PFSK-1 (cell line): ENCODE measurements around the gene MS4A14.

Experiments used
- FOXP2 ChIP-seq: optimal IDR thresholded peaks from 2 replicates; pipeline ENCODE3; 2011; ENCODE audit warnings: borderline replicate concordance, control low read depth, inconsistent platforms; ENCODE audit not compliant: insufficient read depth; ENCODE audit errors: extremely low read length, extremely low read depth
- POLR2AphosphoS5 ChIP-seq: IDR thresholded peaks from 2 replicates; pipeline ENCODE4 v1.6.1; 2012; ENCODE audit warnings: low read depth, mild to moderate bottlenecking, control low read depth, low read length, moderate library complexity
- SIN3A ChIP-seq: IDR thresholded peaks from 2 replicates; pipeline ENCODE4 v1.6.1; 2012; ENCODE audit warnings: mild to moderate bottlenecking, low read length, moderate library complexity, borderline replicate concordance; ENCODE audit not compliant: insufficient read depth
- TAF1 ChIP-seq: IDR thresholded peaks from 2 replicates; pipeline ENCODE4 v1.6.1; 2012; ENCODE audit warnings: low read length, control low read depth, borderline replicate concordance; ENCODE audit not compliant: insufficient read depth
- TF ChIP-seq, protein P1 (sequence below), 2 experiments: IDR thresholded peaks; 2 replicates each; pipeline versions ENCODE4 v1.6.1 to v1.8.0; 2011 to 2012; ENCODE audit warnings: low read depth in 2 of 2, low read length in 2 of 2, control low read depth in 1 of 2, inconsistent platforms in 1 of 2, mild to moderate bottlenecking in 1 of 2, moderate library complexity in 1 of 2; ENCODE audit not compliant: insufficient read depth in 1 of 2

MS4A14 gene

GRCh38 chr11:60389279-60389910 lies 6.9 kb upstream of the MS4A14 start:
- TF ChIP-seq FOXP2, result no peak
- TF ChIP-seq POLR2AphosphoS5, result no peak
- TF ChIP-seq, protein P1, sequence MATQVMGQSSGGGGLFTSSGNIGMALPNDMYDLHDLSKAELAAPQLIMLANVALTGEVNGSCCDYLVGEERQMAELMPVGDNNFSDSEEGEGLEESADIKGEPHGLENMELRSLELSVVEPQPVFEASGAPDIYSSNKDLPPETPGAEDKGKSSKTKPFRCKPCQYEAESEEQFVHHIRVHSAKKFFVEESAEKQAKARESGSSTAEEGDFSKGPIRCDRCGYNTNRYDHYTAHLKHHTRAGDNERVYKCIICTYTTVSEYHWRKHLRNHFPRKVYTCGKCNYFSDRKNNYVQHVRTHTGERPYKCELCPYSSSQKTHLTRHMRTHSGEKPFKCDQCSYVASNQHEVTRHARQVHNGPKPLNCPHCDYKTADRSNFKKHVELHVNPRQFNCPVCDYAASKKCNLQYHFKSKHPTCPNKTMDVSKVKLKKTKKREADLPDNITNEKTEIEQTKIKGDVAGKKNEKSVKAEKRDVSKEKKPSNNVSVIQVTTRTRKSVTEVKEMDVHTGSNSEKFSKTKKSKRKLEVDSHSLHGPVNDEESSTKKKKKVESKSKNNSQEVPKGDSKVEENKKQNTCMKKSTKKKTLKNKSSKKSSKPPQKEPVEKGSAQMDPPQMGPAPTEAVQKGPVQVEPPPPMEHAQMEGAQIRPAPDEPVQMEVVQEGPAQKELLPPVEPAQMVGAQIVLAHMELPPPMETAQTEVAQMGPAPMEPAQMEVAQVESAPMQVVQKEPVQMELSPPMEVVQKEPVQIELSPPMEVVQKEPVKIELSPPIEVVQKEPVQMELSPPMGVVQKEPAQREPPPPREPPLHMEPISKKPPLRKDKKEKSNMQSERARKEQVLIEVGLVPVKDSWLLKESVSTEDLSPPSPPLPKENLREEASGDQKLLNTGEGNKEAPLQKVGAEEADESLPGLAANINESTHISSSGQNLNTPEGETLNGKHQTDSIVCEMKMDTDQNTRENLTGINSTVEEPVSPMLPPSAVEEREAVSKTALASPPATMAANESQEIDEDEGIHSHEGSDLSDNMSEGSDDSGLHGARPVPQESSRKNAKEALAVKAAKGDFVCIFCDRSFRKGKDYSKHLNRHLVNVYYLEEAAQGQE (IDR thresholded peaks at IDR 0.05; ENCODE audit: insufficient read depth in 1 of 2, low read depth in 2 of 2, low read length in 2 of 2), result peak in 1 of 2 experiments; percentile 86; a peak in 2 of 4 replicates
- no peak for TF ChIP-seq TAF1
- no peak for TF ChIP-seq SIN3A

GRCh38 chr11:60390419-60390818 lies 5.8 kb upstream of the MS4A14 start:
- TF ChIP-seq, protein P1 (IDR thresholded peaks at IDR 0.05; ENCODE audit: insufficient read depth in 1 of 2, low read depth in 2 of 2, low read length in 2 of 2), result no peak
- TF ChIP-seq SIN3A (no peak), TAF1 (no peak), FOXP2 (no peak), POLR2AphosphoS5 (no peak)

DNA sequence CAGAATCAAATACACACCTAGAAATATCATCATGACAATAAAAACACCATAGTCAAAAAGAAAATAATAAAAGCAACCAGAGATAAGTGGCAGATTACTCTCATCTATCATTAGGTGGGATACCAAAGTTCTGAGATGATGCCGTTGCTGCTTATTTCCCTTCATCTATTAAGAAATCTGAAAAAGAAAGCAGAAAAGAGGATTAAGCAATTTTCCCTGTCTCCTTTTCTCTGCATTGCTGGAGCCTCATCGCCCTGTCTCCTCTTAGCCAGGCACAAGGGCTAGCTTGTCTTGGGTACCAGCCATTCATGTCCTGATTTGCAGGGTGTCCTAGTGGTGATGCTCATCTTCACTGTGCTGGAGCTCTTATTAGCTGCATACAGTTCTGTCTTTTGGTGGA lies 3.9 kb upstream of the MS4A14 start:
- TF ChIP-seq, protein P1 (IDR thresholded peaks at IDR 0.05; ENCODE audit: insufficient read depth in 1 of 2, low read depth in 2 of 2, low read length in 2 of 2), result no peak

GRCh38 chr11:60393016-60393415 lies 3.2 kb upstream of the MS4A14 start:
- TF ChIP-seq, protein P1 (IDR thresholded peaks at IDR 0.05; ENCODE audit: insufficient read depth in 1 of 2, low read depth in 2 of 2, low read length in 2 of 2), result no peak
- TF ChIP-seq POLR2AphosphoS5 (no peak), FOXP2 (no peak), SIN3A (no peak), TAF1 (no peak)
